HL-60 (cell line): ENCODE results near the gene KCNJ18.
"Not testable (repeated sequence)": the region's sequence is repeated elsewhere in the genome, so short reads cannot be mapped to it uniquely, and the experiment has no call there.

Experiments used
- DNase-seq, 2 experiments: peaks; one replicate each; pipeline ENCODE4 v3.0.0-alpha.2; 2010 to 2020; ENCODE audit warnings: low read depth in 1 of 2, low spot score in 1 of 2
- H3K27ac ChIP-seq: fragments of 250-450 bp; sonication (Bioruptor Pico); replicated peaks from 2 replicates; pipeline ENCODE4 v1.5.1; 2020; ENCODE audit warnings: mild to moderate bottlenecking, moderate library complexity
- H3K27me3 ChIP-seq: fragments of 250-450 bp; sonication (Bioruptor Pico); 2 replicates; pipeline ENCODE4 v1.5.1; 2021; ENCODE audit warnings: mild to moderate bottlenecking, moderate library complexity; ENCODE audit not compliant: insufficient read depth, poor library complexity, severe bottlenecking
- H3K4me3 ChIP-seq: replicated peaks from 2 replicates; pipeline ENCODE4 v1.5.1; 2011; ENCODE audit warnings: mild to moderate bottlenecking, control low read depth, low read length; ENCODE audit not compliant: insufficient read depth
- CTCF ChIP-seq: IDR thresholded peaks from one replicate; pipeline ENCODE4 v1.5.1; 2011; ENCODE audit warnings: low read length, control low read depth, inconsistent platforms; ENCODE audit not compliant: insufficient read depth
- GABPA ChIP-seq: IDR thresholded peaks from 2 replicates; pipeline ENCODE4 v1.6.1; 2012; ENCODE audit warnings: low read depth
- POLR2AphosphoS5 ChIP-seq: IDR thresholded peaks from 2 replicates; pipeline ENCODE4 v1.6.1; 2012; ENCODE audit warnings: low read depth
- REST ChIP-seq: IDR thresholded peaks from 2 replicates; pipeline ENCODE4 v1.6.1; 2012; ENCODE audit warnings: low read depth; ENCODE audit not compliant: insufficient replicate concordance
- SPI1 ChIP-seq: IDR thresholded peaks from 2 replicates; pipeline ENCODE4 v1.6.1; 2012; ENCODE audit warnings: low read depth, mild to moderate bottlenecking, borderline replicate concordance

The KCNJ18 gene

DNA sequence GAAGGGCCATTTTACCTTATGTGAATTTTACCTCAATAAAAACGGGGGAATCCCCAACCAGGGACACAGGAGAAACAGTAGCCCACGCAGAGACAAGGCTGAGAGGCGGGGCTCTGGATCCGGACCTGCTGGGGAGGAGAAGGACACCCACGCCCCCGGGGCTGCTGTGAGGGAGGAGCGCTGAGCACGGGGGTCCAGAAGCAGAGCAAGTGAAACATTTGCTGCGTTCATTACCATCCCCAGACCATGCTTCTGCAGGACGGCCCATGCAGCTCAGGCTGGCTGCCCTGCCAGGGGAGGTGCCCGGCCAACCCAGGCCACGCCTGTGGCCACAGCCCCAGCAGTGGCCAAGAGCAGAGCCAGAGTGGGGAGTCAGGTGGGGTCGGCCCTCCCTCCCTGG, 50.0 kb downstream of the KCNJ18 start:
- Histone ChIP-seq H3K27me3 (no peaks in the 10 kb centered on the region), H3K4me3 (no peak overlapping the region), H3K27ac (no peak overlapping the region)
- no peak for DNase-seq
- TF ChIP-seq POLR2AphosphoS5, result no peak
- no peak for TF ChIP-seq SPI1
- TF ChIP-seq CTCF, result no peak
- no peak for TF ChIP-seq GABPA
- TF ChIP-seq REST, result no peak

DNA sequence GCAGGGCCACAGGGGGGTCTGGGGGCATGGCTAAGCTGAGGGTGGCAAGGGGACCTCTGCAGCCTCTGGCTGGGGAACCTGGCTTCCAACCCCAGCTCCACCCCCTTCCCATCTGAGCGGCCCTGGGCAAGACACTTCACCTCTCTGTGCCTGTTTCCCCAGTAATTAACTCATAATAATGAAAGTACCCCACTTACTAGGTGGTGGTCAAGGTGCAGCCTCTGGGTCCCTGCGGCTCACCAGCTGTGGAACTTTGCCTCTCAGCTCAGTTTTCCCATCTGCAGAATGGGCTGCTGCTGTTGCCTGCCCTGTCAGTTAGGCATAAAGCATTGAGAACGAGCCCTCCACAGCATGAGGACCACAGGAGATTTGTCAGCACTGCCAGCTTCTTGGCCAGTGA, 51.8 kb downstream of the KCNJ18 start:
- H3K27me3 ChIP-seq, H3K27ac ChIP-seq, H3K4me3 ChIP-seq, DNase-seq: not testable (repeated sequence)

GRCh38 chr17:21744621-21745020, 52.3 kb downstream of the KCNJ18 start:
- DNase-seq, H3K27ac ChIP-seq, H3K4me3 ChIP-seq, H3K27me3 ChIP-seq: not testable (repeated sequence)

DNA sequence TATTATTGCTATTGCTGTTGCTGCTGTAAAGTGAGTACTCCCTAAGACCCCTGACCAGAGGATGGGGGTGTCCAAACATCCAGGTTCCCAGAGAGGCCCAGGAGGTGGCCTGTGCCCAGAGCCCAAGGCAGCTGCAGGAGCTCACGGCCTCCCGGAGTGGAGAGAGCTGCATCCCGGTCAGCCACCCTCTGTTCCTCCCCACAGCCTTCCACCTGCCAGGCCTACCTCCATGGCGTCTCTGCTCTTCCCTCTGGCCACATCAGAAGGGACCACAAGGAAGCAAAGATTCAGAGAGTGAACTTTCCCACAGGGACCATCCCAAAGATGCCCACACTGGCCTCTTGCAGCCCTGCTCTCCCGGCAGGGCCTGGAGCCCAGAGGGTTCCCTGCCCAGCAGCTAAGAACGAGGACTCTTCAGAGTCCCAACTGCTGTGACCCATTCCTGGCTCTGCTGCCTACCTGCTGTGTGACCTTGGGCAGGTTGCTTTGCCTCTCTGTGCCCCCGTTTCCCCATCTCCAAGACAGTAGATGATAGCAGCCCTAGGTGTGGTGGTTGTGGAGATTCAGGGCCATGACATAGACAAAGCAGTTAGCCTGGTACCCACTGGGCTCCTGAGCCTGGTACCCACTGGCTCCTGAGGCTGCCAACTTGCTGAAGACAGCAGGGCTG, 53.2 kb downstream of the KCNJ18 start:
- not testable (repeated sequence) for H3K4me3 ChIP-seq, H3K27me3 ChIP-seq, DNase-seq, H3K27ac ChIP-seq

DNA sequence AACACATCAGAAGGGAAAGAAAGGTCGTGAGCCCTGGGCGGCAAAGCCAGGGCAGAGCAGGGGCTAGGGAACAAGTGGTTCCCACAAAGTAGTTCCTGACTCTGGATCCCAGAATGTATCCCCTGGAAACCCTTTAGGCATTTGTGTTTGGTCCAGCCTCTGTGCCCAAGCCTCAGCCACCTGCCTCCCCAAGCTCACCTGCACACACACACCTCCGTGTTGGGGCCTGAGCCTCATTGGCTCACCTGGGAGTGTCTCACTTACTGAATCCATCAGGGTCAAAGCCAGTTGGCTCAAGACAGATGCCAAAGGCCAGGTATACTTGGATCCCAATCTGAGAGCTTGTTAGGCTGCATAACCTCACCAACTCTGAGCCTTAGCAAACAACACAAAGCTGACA, 54.1 kb downstream of the KCNJ18 start:
- H3K27ac ChIP-seq, result not testable (repeated sequence)

DNA sequence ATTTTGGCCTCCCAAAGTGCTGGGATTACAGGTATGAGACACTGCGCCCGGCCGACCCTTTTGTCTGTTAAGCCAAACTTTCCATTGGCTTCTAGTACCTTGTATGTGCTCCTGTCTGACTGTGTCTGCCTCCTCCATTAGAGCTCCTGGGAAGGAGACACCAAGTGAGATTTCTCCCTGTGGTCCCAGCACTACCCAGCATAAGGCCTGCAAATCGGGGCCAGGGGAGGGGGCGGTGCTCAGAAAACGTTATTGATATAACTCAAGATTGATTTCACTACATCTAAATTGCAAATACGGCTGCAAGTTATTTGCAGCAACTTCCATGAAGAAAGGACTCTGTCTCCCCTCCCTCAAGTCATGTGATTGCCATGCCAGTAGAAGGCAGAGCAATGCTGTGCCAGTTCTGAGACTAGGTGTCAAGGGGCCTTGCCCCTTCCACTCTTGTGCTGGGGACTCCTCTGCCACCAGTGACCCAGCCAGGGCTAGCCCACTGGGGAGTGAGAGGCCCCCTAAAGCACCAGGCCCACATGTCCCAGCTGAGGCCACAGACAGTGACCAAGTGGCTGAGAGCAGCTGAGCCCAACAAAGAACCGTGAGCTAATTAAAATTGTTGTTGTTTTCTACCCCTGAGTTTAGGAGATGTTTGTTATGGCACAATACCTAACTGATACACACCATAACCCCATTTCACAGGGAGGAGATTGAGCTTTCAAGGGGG, 55.0 kb downstream of the KCNJ18 start:
- not testable (repeated sequence) for H3K27me3 ChIP-seq, DNase-seq, H3K27ac ChIP-seq, H3K4me3 ChIP-seq

More for the DNA sequence above, 54.1 kb downstream of the KCNJ18 start:
- H3K27me3 ChIP-seq, DNase-seq, H3K4me3 ChIP-seq: not testable (repeated sequence)

DNA sequence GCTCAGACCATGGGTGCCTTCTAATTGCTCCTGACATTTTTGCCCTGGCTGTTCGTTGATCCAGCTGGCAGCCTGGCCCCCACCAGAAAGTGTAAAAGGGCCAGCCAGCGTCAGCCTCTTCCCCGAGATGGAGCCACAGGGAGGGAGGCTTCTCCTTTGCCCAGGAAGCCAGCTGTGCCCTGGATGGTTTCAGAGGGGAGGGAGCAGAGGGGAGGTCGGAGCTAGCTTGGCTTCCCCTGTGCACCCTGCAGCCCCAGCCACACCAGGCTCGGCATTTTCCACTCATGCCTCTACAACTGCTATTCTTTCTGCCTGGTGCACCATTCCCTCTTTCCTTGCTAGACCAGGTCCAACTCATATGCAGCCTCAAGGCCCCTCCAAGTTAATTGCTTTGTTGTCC, 56.4 kb downstream of the KCNJ18 start:
- not testable (repeated sequence) for H3K27me3 ChIP-seq, H3K4me3 ChIP-seq, H3K27ac ChIP-seq, DNase-seq

GRCh38 chr17:21749696-21750531, 57.6 kb downstream of the KCNJ18 start:
- H3K27me3 ChIP-seq, H3K4me3 ChIP-seq, H3K27ac ChIP-seq, DNase-seq: not testable (repeated sequence)

DNA sequence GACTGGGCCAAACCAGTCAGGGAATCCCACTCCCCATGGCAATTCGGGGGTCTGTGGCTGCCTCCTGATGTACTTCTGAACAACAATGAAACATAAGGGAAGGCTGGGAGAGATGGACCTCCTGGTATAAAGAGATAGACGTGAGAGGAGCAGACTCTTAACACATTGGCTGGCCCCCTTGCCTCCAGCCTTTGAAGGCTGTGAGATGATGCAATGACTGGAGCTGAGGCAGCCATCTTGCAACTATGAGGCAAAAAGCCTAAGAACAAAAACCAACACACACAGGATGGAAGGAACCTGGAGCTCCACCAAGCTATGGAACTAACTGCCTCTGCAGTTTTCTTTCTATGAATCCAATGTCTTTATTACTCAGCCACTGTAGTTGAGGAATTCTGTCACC, 58.8 kb downstream of the KCNJ18 start:
- DNase-seq, H3K27me3 ChIP-seq, H3K27ac ChIP-seq, H3K4me3 ChIP-seq: not testable (repeated sequence)
